NOMO-1 (cell line): Measurements from ENCODE around the gene SCLT1.

Experiments
- DNase-seq, 2 experiments: peaks; one replicate each; lab custom pipeline; 2025; ENCODE audit not compliant: unreplicated experiment in 2 of 2; lab: John Stamatoyannopoulos, UW

Gene SCLT1

GRCh38 chr4:128848461-128848860 is 244.9 kb downstream of the SCLT1 start:
- DNase-seq = no peak

- DNase-seq = peak; percentile 73 to 74
Measured at GRCh38 chr4:128847082-128847724, 246.1 kb downstream of the SCLT1 start.

GRCh38 chr4:128846063-128846462 is 247.3 kb downstream of the SCLT1 start:
- DNase-seq = no peak

DNA sequence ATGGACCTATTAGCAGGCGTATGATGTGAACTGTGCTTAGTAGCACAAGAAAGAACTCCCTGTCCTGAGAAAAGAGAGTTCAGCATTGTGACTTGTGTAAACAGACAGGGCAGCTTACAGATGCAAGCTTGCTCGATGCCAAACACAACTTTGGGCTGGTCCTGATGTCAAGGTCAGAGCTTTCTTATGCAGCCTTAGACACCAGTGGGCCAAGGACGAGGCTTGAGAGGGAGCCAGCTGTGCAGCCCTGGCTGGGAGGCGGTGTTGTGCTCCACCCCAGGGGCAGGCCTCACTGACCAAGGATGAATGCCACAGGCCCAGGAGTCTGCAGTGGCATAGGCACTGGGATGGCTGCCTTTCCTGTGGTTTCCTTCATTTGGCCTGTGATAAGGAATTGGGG is 248.4 kb downstream of the SCLT1 start:
- DNase-seq = no peak

GRCh38 chr4:128841402-128841801 is 251.9 kb downstream of the SCLT1 start:
- DNase-seq = no peak

GRCh38 chr4:128840711-128841318 is 252.5 kb downstream of the SCLT1 start:
- no peak for DNase-seq

GRCh38 chr4:128837679-128838078 is 255.7 kb downstream of the SCLT1 start:
- no peak for DNase-seq

GRCh38 chr4:128837198-128837597 is 256.1 kb downstream of the SCLT1 start:
- DNase-seq = no peak

DNA sequence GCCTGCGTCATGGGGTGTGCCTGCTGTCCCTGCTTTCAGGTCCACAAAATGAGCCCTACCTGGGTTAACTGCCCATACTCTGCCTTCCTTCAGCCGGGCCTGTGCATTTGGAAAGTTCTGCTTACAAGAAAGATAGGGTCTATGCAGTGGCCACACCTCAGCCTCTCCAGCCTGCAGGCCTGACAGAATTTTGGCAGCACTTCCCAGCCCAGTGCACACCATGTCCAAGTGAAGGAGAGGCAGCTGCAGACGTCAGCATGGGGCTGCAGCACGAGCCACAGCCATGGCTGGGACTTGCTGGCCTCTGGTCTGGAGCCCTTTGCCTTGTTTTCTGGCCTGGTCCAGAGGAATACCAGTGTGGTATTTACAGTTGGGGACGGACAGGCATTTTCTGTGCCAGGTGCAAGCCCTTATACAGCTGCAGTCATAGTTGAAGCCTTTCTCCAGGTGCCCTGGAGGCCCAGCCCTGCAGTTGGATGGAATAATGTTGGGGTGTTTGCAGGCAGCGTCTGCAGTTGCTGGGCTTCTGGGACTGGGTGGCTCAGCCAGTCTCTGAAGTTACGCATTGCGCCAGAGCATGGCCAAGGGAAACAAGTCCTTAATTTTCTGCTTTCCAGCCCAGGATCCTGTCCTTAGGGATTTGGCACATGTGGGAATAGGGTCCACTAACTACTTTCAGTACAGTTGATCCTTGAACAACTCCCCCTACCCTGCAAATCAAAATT is 257.7 kb downstream of the SCLT1 start:
- no peak for DNase-seq
